HepG2 (cell line): Measurements from ENCODE around the gene SCAI. TPM values are rescaled to one million over a fixed set of nuclear protein-coding genes. Genes with fewer than 3 reads are reported as not detected.

Experiments used
- DZIP1 ChIP-seq: sonication (generic); formaldehyde crosslinking; IDR thresholded peaks from 2 replicates; pipeline ENCODE4 v1.5.0; 2020; ENCODE audit warnings: mild to moderate bottlenecking, missing genetic modification reagents
- ETV6 ChIP-seq: sonication (generic); formaldehyde crosslinking; conservative IDR thresholded peaks from 2 replicates; pipeline ENCODE4 v1.4.0; 2020; ENCODE audit warnings: missing genetic modification reagents
- GATAD1 ChIP-seq: IDR thresholded peaks from 2 replicates; pipeline ENCODE4 v1.6.1; 2016; ENCODE audit warnings: missing genetic modification reagents, missing compliant biosample characterization
- HNF1B ChIP-seq: sonication (generic); formaldehyde crosslinking; IDR thresholded peaks from 2 replicates; pipeline ENCODE4 v1.5.1; 2020; ENCODE audit warnings: mild to moderate bottlenecking, moderate library complexity, missing genetic modification reagents
- HNRNPH1 ChIP-seq: fragments of 200-400 bp; formaldehyde crosslinking; optimal IDR thresholded peaks from 2 replicates; pipeline ENCODE3; 2017; ENCODE audit warnings: mild to moderate bottlenecking, low read depth, low read length
- KDM2A ChIP-seq: sonication (generic); formaldehyde crosslinking; IDR thresholded peaks from 2 replicates; pipeline ENCODE4 v1.4.0; 2020; ENCODE audit warnings: low read depth, missing genetic modification reagents, borderline replicate concordance
- KLF15 ChIP-seq: sonication (generic); formaldehyde crosslinking; IDR thresholded peaks from 2 replicates; pipeline ENCODE4 v1.8.1; 2023; ENCODE audit warnings: borderline replicate concordance, mild to moderate bottlenecking, inconsistent platforms, missing genetic modification reagents, mixed read lengths
- MXI1 ChIP-seq: IDR thresholded peaks from 3 replicates; pipeline ENCODE4 v1.6.1; 2012; ENCODE audit warnings: low read depth, low read length, inconsistent platforms, borderline replicate concordance
- NFRKB ChIP-seq: fragments of 450-650 bp; IDR thresholded peaks from 2 replicates; pipeline ENCODE4 v1.6.1; 2017
- NR1H2 ChIP-seq: sonication (generic); formaldehyde crosslinking; IDR thresholded peaks from 2 replicates; pipeline ENCODE4 v1.8.1; 2022; ENCODE audit warnings: low read depth, missing genetic modification reagents, borderline replicate concordance
- ONECUT2 ChIP-seq: sonication (generic); formaldehyde crosslinking; IDR thresholded peaks from 2 replicates; pipeline ENCODE4 v1.4.0; 2020; ENCODE audit warnings: missing genetic modification reagents
- PRPF4 ChIP-seq: fragments of 200-400 bp; formaldehyde crosslinking; IDR thresholded peaks from 2 replicates; pipeline ENCODE4 v1.6.1; 2016; ENCODE audit warnings: low read length, low read depth; ENCODE audit not compliant: poor library complexity, severe bottlenecking
- REL ChIP-seq: sonication (generic); formaldehyde crosslinking; conservative IDR thresholded peaks from 2 replicates; pipeline ENCODE4 v1.8.0; 2022; ENCODE audit warnings: mild to moderate bottlenecking, missing genetic modification reagents, moderate library complexity
- RELA ChIP-seq: sonication (generic); formaldehyde crosslinking; IDR thresholded peaks from 2 replicates; pipeline ENCODE4 v1.4.0; 2020; ENCODE audit warnings: missing genetic modification reagents
- SAFB2 ChIP-seq: sonication (generic); formaldehyde crosslinking; IDR thresholded peaks from 2 replicates; pipeline ENCODE4 v1.5.1; 2020; ENCODE audit warnings: missing genetic modification reagents, low read depth, mild to moderate bottlenecking, borderline replicate concordance
- TAF1 ChIP-seq: sonication (generic); formaldehyde crosslinking; IDR thresholded peaks from 2 replicates; pipeline ENCODE4 v1.4.0; 2020; ENCODE audit warnings: missing genetic modification reagents
- YEATS2 ChIP-seq: sonication (generic); formaldehyde crosslinking; IDR thresholded peaks from 2 replicates; pipeline ENCODE4 v1.4.0; 2020; ENCODE audit warnings: missing genetic modification reagents, borderline replicate concordance
- ZNF12 ChIP-seq: sonication (generic); formaldehyde crosslinking; IDR thresholded peaks from 2 replicates; pipeline ENCODE4 v1.5.0; 2020; ENCODE audit warnings: missing genetic modification reagents
- ZNF205 ChIP-seq: IDR thresholded peaks from 2 replicates; pipeline ENCODE4 v1.6.1; 2018; ENCODE audit warnings: missing biosample characterization, missing genetic modification reagents
- ZNF605 ChIP-seq: sonication (generic); formaldehyde crosslinking; IDR thresholded peaks from 2 replicates; pipeline ENCODE4 v1.8.0; 2022; ENCODE audit warnings: mild to moderate bottlenecking, missing genetic modification reagents
- ZNF7 ChIP-seq: IDR thresholded peaks from 2 replicates; pipeline ENCODE4 v1.6.1; 2016; ENCODE audit warnings: missing biosample characterization, missing genetic modification reagents
- polyA plus RNA-seq, 8 experiments: library from polyadenylated mRNA; depleted of rRNA in 3 of 8; stranded (reverse) in 7 of 8; unstranded in 1 of 8; fragments of >200 nt; fragmentation: Illumina TruSeq in 4 of 8; extraction: Trizol in 4 of 8; gene quantifications; 2 replicates each; pipeline versions ENCODE4 v1.2.1 to v1.2.3, GENCODE V29; 2011 to 2016; ENCODE audit warnings: low read depth in 4 of 8, missing spikeins in 1 of 8, mixed read lengths in 1 of 8; ENCODE audit not compliant: insufficient read depth in 1 of 8
- total RNA-seq, 5 experiments: library from RNA; depleted of rRNA; stranded (reverse); fragments of >200 nt; fragmentation: Illumina TruSeq; extraction: Trizol; gene quantifications; 2 replicates each; pipeline ENCODE4 v1.2.3, GENCODE V29; 2016; ENCODE audit warnings: low read depth in 1 of 5
- TF ChIP-seq, protein P1 (sequence below): sonication (generic); formaldehyde crosslinking; IDR thresholded peaks from 2 replicates; pipeline ENCODE4 v1.5.1; 2020; ENCODE audit warnings: missing genetic modification reagents, mild to moderate bottlenecking, borderline replicate concordance
- TF ChIP-seq, protein P2 (sequence below): sonication (generic); formaldehyde crosslinking; IDR thresholded peaks from 2 replicates; pipeline ENCODE4 v1.4.0; 2020; ENCODE audit warnings: mild to moderate bottlenecking, missing genetic modification reagents, borderline replicate concordance

The SCAI gene
- total and polyA plus RNA-seq, 2 of the 13 experiments (the other 11 are each of a cell fraction or from before 2014, with no cell fraction given) = 4.4 to 8.4 TPM

GRCh38 chr9:125143377-125144090, at the start of gene SCAI (continued):
- TF ChIP-seq, protein P1, sequence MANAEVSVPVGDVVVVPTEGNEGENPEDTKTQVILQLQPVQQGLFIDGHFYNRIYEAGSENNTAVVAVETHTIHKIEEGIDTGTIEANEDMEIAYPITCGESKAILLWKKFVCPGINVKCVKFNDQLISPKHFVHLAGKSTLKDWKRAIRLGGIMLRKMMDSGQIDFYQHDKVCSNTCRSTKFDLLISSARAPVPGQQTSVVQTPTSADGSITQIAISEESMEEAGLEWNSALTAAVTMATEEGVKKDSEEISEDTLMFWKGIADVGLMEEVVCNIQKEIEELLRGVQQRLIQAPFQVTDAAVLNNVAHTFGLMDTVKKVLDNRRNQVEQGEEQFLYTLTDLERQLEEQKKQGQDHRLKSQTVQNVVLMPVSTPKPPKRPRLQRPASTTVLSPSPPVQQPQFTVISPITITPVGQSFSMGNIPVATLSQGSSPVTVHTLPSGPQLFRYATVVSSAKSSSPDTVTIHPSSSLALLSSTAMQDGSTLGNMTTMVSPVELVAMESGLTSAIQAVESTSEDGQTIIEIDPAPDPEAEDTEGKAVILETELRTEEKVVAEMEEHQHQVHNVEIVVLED (CRISPR knock-in tag) = no peak; the same call in 1 of the 2 replicates
- TF ChIP-seq NFRKB (no peak), KDM2A (CRISPR knock-in tag) (peak; percentile 75; the same call in 1 of the 2 replicates), ETV6 (no peak), YEATS2 (CRISPR knock-in tag) (peak; percentile 77; the same call in 1 of the 2 replicates), REL (CRISPR knock-in tag) (no peak), RELA (CRISPR knock-in tag) (no peak), GATAD1 (peak; percentile 48), ZNF12 (CRISPR knock-in tag) (no peak), PRPF4 (no peak), ONECUT2 (CRISPR knock-in tag) (no peak), HNF1B (CRISPR knock-in tag) (peak; percentile 76; the same call in 1 of the 2 replicates), MXI1 (peak; percentile 34; the same call in 1 of the 3 replicates), TAF1 (CRISPR knock-in tag) (peak; percentile 57), SAFB2 (CRISPR knock-in tag) (no peak; the same call in 1 of the 2 replicates), DZIP1 (CRISPR knock-in tag) (no peak), NR1H2 (CRISPR knock-in tag) (no peak), ZNF605 (peak; percentile 70; the same call in 1 of the 2 replicates), ZNF7 (CRISPR knock-in tag) (no peak), HNRNPH1 (no peak), ZNF205 (no peak), KLF15 (CRISPR knock-in tag) (no peak)
- TF ChIP-seq, protein P2, sequence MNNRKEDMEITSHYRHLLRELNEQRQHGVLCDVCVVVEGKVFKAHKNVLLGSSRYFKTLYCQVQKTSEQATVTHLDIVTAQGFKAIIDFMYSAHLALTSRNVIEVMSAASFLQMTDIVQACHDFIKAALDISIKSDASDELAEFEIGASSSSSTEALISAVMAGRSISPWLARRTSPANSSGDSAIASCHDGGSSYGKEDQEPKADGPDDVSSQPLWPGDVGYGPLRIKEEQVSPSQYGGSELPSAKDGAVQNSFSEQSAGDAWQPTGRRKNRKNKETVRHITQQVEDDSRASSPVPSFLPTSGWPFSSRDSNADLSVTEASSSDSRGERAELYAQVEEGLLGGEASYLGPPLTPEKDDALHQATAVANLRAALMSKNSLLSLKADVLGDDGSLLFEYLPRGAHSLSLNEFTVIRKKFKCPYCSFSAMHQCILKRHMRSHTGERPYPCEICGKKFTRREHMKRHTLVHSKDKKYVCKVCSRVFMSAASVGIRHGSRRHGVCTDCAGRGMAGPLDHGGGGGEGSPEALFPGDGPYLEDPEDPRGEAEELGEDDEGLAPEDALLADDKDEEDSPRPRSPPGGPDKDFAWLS (CRISPR knock-in tag) = no peak
